Thoracic aorta (tissue), 2 donors: ENCODE data around the gene GNAO1. TPM values are rescaled to one million over a fixed set of nuclear protein-coding genes. Genes with fewer than 3 reads are reported as not detected.

Experiments used
- ATAC-seq: fragments of 150-250 bp; one replicate; pipeline ENCODE4 v1.8.0; 2017; ENCODE audit warnings: low read depth; ENCODE audit not compliant: insufficient number of reproducible peaks, low FRiP score
- DNase-seq: peaks from one replicate; pipeline ENCODE4 v3.0.0-alpha.2; 2020; ENCODE audit warnings: low spot score
- H3K27ac ChIP-seq, 2 donors: fragments of 200-600 bp; sonication (generic); 1 replicate in 1 of 2; 2 replicates in 1 of 2; pipeline ENCODE4 v1.5.1; 2016; ENCODE audit warnings: mild to moderate bottlenecking in 2 of 2, moderate library complexity in 2 of 2
- H3K27me3 ChIP-seq: fragments of 200-600 bp; sonication (generic); replicated peaks from 2 replicates; pipeline ENCODE4 v1.6.0; 2016; ENCODE audit warnings: mild to moderate bottlenecking; ENCODE audit not compliant: insufficient read depth
- H3K36me3 ChIP-seq: fragments of 200-600 bp; sonication (generic); one replicate; pipeline ENCODE4 v1.5.1; 2016
- H3K4me1 ChIP-seq, 2 donors: fragments of 200-600 bp; sonication (generic); 1 replicate in 1 of 2; 2 replicates in 1 of 2; pipeline versions ENCODE4 v1.5.1 to v1.6.0; 2016; ENCODE audit warnings: low read depth in 2 of 2, mild to moderate bottlenecking in 1 of 2; ENCODE audit not compliant: control insufficient read depth in 1 of 2
- H3K4me3 ChIP-seq: fragments of 200-600 bp; sonication (generic); 2 replicates; pipeline ENCODE4 v1.5.1; 2016; ENCODE audit warnings: mild to moderate bottlenecking
- H3K9me3 ChIP-seq: fragments of 200-600 bp; sonication (generic); 2 replicates; pipeline ENCODE4 v1.5.1; 2016
- total RNA-seq, 2 donors: library from RNA; depleted of rRNA; stranded (reverse); fragments of >200 nt; gene quantifications; one replicate each; pipeline versions ENCODE4 v1.1.0 to v1.2.3, GENCODE V29; 2016
- TF ChIP-seq, protein P1 (sequence below): fragments of 200-600 bp; sonication (generic); IDR thresholded peaks from one replicate; pipeline ENCODE4 v1.5.1; 2019; ENCODE audit warnings: antibody characterized with exemption

The GNAO1 gene
- total RNA-seq, 2 donors from 2014 or later: 2.0 to 4.5 TPM

DNA sequence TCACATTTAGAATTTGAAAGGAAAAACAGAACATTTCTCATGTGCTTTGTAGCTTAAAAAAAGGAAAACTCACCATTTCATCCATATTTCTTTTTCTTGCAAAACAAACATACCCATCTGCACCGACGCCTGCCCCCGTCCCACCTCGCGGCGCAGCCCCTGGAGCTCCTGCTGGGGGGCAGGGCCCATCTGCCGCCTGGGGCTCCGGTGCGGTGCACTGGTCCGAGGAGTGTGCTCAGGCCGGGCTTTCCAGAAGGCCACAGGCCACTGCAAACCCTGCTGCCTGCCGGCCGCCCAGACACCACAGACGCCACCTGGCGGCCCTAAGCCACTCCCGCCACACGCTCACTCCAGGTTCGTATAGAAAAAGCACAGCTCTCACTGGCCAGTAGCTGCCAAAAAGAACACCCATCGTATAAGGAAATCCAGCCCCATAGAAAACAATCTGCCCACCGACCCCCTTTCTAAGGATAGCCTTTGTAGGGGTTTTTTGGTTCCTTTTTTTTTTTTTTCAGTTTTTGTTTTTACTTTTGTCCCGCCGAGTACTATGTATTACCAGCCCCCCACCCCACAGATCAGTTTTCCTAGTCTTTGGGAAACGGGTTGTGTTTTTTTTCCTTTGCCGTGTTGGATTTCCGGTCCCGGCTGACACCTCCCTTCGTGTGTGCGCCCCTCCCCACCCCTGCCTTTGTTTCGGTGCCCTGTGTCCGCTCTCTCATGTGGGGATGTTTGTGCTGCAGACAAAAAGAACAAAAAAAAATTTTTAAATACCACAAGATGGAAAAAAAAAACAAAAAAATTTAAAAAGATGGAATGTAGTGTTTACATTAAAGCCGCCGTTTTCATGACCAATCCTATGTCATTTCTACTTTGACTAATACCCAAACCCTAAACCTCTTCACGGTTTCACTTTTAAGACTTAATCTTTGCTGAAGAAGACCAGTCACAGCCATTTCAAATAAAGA lies 165.3 kb downstream of the GNAO1 start:
- peak overlapping the region; percentile 72 for H3K4me3 ChIP-seq
- H3K9me3 ChIP-seq: no peaks in the 10 kb centered on the region
- TF ChIP-seq, protein P1, sequence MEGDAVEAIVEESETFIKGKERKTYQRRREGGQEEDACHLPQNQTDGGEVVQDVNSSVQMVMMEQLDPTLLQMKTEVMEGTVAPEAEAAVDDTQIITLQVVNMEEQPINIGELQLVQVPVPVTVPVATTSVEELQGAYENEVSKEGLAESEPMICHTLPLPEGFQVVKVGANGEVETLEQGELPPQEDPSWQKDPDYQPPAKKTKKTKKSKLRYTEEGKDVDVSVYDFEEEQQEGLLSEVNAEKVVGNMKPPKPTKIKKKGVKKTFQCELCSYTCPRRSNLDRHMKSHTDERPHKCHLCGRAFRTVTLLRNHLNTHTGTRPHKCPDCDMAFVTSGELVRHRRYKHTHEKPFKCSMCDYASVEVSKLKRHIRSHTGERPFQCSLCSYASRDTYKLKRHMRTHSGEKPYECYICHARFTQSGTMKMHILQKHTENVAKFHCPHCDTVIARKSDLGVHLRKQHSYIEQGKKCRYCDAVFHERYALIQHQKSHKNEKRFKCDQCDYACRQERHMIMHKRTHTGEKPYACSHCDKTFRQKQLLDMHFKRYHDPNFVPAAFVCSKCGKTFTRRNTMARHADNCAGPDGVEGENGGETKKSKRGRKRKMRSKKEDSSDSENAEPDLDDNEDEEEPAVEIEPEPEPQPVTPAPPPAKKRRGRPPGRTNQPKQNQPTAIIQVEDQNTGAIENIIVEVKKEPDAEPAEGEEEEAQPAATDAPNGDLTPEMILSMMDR: peak; percentile 82
- no peaks in the 10 kb centered on the region for H3K36me3 ChIP-seq
- peak; percentile 64 for ATAC-seq
- peak overlapping the region; percentile 84 to 86 for H3K27ac ChIP-seq
- DNase-seq: no peak
- H3K4me1 ChIP-seq: peaks cover 0 to 11% of the 10 kb centered on the region in 2 donors
- no peaks in the 10 kb centered on the region for H3K27me3 ChIP-seq

DNA sequence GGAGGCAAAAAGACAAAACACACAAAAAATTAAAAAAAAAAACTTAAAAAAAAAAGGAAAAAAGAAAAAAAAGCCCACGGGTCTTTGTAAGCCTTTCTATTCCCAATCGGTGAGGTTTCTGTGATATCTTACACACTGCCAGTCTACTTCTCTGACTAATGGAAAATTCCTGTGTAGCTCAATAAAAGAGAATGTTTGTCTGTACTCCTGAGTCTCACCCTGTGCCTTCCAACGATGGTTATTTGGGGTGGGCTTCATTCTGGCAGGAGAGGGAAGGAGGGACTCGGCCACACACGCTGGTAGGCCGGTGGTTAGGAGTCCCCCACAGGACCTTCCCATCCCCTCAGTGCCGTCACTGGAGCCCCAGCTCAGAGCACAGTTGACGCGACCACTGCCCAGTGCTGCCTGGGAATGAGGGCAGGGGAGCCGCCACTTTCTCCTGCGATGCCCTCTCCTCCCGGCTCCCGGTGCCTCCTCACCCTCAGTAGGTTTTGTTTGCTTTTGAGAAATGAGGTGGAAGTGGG lies 166.0 kb downstream of the GNAO1 start:
- Histone ChIP-seq H3K4me1 (peaks cover 0 to 11% of the 10 kb centered on the region in 2 donors), H3K27ac (peak overlapping the region; percentile 84 to 86), H3K4me3 (peak overlapping the region; percentile 72), H3K36me3 (peaks cover 5% of the 10 kb centered on the region), H3K27me3 (no peaks in the 10 kb centered on the region), H3K9me3 (no peaks in the 10 kb centered on the region)
- ATAC-seq: peak; percentile 62
- TF ChIP-seq, protein P1: no peak
- DNase-seq: no peak

DNA sequence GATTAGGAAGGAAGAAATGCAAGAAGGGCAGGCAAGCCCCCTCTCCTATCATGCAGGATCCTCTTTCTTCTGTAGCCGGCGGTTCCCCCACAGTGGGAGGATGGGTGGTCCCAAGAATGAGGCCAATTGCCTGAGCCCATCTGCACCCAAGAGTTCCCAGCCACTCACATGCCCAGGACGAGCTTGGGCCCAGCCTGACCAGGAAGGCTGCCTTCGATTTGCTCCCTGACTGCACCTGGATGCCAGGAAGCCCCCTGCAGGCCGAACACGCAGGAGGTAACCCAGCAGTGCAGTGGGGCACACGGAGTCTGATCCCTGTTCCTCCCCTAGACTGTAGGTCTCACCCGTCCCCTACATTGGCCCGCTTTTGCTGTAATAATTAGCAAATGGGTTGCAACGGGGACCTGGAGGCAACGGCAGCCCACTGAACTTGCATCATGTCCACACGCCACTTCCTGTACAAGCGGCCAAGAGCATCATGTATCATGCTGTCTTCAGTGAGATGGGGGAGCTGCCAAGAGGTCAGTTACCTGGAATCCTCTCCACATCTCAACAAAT lies 166.6 kb downstream of the GNAO1 start:
- no peaks in the 10 kb centered on the region for H3K9me3 ChIP-seq
- TF ChIP-seq, protein P1: no peak
- H3K4me1 ChIP-seq: peaks cover 0 to 11% of the 10 kb centered on the region in 2 donors
- H3K36me3 ChIP-seq: peaks cover 10% of the 10 kb centered on the region
- ATAC-seq (no peak), DNase-seq (no peak)
- peak overlapping the region; percentile 84 to 86 for H3K27ac ChIP-seq
- H3K4me3 ChIP-seq: no peak overlapping the region
- H3K27me3 ChIP-seq: no peaks in the 10 kb centered on the region

DNA sequence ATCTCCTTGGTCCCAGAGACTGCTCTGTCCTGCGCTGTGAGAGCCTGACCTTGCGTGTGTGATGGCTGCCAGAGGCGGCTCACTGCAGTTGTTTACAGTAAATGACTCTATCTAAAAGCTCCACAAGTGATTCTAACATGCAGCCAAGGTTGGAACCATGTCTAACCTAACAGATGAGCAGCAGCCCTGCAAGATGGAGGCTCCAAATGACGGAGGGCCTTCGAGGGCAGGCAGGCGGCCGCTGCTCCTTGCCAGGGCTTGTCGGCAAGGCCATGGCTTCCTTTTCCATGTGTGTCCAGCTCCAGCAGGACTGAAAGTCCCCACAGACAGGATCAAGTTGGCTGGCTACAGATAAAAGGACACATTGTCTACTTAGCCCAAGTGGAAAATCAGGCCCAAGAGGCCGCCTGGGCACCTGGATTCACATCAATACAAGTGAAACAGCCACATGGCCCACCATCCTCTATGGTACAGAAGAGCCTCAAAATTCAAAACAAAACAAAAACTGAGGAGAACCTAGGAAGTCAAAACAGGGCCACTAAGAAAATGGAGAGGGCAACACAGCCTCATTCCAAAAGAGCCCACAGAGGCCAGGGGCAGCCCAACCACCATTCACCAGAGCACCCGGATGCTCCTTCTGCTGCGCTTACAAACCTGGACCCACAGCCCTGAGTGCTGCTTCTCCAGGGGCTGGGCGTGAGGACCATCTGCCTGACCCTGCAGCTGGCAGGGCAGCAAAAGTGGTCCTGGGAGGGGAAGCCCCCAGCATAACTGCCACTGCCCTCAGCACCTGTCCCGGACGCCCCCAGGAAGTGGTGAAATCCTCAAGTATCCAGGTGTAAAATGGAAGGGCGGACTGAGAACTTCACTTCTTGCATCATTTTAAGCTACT lies 169.1 kb downstream of the GNAO1 start:
- H3K9me3 ChIP-seq: no peaks in the 10 kb centered on the region
- H3K36me3 ChIP-seq: peaks cover 30% of the 10 kb centered on the region
- TF ChIP-seq, protein P1: no peak
- ATAC-seq: no peak
- H3K27ac ChIP-seq: no peak overlapping the region
- H3K4me3 ChIP-seq: no peak overlapping the region
- H3K27me3 ChIP-seq: no peaks in the 10 kb centered on the region
- no peak for DNase-seq
- H3K4me1 ChIP-seq: peaks cover 0 to 11% of the 10 kb centered on the region in 2 donors
